Measurements from ENCODE around the gene PASD1. TPM values are rescaled to one million over a fixed set of nuclear protein-coding genes. Genes with fewer than 3 reads are reported as not detected.
"Not testable (repeated sequence)": the region's sequence is repeated elsewhere in the genome, so short reads cannot be mapped to it uniquely, and the experiment has no call there.

Gene PASD1
- total RNA-seq, 2 donors from 2014 or later: not detected

DNA sequence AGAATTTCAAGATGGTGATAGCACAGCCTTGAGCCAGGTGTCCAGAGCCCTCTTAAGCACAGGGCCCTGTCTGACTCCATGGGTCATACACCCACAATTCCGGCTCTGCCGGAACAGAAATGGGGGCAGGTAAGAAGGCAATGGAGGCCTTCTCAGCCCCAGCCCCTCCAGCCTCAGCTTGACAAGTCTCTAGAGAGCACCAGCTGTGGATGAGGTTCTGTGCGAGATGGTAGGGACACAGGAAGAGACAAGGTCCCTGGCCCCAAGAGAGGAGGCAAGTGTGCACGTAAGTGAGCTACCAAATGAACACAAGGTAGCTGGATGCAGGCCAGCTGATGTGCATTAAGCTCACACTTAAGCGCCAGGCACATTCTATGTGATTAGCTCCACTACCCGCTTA is 129.3 kb downstream of the PASD1 start:
- H3K9me3 ChIP-seq: no peaks in the 10 kb centered on the region
- no peaks in the 10 kb centered on the region for H3K4me1 ChIP-seq (ENCODE audit: control insufficient read depth in 1 of 2, low read depth in 2 of 2)
- no peak for ATAC-seq (ENCODE audit: insufficient number of reproducible peaks, low FRiP score, low read depth)
- DNase-seq (ENCODE audit: low spot score): no peak
- H3K4me3 ChIP-seq: no peak overlapping the region
- no peaks in the 10 kb centered on the region for H3K27me3 ChIP-seq (replicated peaks; ENCODE audit: insufficient read depth)
- no peaks in the 10 kb centered on the region for H3K36me3 ChIP-seq
- TF ChIP-seq, protein P1, sequence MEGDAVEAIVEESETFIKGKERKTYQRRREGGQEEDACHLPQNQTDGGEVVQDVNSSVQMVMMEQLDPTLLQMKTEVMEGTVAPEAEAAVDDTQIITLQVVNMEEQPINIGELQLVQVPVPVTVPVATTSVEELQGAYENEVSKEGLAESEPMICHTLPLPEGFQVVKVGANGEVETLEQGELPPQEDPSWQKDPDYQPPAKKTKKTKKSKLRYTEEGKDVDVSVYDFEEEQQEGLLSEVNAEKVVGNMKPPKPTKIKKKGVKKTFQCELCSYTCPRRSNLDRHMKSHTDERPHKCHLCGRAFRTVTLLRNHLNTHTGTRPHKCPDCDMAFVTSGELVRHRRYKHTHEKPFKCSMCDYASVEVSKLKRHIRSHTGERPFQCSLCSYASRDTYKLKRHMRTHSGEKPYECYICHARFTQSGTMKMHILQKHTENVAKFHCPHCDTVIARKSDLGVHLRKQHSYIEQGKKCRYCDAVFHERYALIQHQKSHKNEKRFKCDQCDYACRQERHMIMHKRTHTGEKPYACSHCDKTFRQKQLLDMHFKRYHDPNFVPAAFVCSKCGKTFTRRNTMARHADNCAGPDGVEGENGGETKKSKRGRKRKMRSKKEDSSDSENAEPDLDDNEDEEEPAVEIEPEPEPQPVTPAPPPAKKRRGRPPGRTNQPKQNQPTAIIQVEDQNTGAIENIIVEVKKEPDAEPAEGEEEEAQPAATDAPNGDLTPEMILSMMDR (IDR thresholded peaks at IDR 0.05): no peak
- no peak overlapping the region for H3K27ac ChIP-seq

DNA sequence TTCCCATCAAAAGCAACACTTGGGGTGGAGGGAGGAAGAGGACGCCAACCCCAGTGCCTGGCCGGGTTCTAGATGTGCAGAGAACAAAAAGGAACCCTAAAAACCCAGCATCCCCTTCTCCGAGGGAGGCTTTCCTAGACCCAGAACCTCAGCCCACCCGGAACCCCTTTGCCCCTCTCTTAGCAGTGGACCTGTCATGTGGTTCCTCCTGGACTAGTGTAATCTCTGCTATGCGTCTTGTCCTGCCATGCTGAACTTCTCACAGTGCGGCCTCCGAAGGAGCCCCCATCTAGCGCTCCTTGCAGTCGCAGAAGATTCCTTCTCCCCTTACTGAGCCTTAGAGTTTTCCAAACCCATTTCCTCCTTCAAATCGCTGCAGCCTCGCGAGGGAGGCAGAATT is 130.6 kb downstream of the PASD1 start:
- no peak overlapping the region for H3K27ac ChIP-seq

DNA sequence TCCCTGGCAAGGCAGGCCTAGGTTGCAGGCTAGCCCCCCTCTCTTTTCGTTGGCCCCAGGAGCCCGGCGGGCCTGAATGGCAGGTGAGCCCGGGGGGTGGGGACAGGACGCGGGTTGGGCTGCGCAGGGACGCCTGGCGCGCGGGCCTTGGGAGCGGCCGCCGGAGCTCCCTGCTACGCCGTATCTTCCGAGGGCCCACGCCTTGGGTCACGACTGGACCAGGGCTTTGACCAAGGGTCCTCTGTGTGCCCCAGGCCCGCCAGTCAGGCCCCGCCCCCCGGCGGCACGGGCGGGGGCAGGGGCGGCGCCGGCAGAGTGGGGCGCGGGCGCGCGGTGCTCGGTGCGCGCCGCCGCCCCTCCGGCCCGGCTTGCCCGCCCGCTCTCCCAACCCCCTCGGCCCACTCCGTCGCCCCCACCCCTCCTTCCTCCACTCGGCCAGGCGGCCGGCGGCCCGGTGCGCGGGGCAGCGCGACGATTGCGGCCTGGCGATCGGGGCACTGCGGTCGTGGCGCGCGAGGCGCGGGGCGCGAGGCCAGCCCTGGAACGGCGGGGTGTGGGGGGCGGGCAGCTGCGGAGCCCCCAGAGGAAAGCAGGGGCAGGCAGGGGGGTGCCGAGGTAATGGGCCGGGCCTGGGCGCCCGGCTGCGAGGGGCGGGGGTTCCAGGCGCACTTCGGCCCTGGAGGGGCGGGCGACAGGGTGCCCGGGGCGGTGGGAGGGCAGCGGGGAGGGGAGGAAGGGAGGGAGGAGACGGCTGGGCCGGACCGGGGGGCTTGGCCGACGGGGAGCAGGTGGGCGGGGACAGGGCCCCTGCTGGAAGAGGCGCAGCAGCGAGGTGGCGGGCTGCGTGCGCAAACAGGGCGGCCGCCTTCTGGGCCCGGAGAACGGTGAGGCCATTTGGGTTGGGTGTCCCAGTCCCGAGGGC is 131.4 kb downstream of the PASD1 start, which contains the start of gene PRRG3:
PRRG3 (plus strand) TSS at position 798 of the 922 bp plus-strand sequence. CDS start 3,357 bp downstream, outside the sequence.
- Histone ChIP-seq H3K9me3 (no peaks in the 10 kb centered on the region), H3K27me3 (replicated peaks; ENCODE audit: insufficient read depth) (no peaks in the 10 kb centered on the region), H3K27ac (no peak within 1 kb of the TSS), H3K36me3 (no peaks in the 10 kb centered on the region), H3K4me3 (no peak within 1 kb of the TSS), H3K4me1 (ENCODE audit: control insufficient read depth in 1 of 2, low read depth in 2 of 2) (no peaks in the 10 kb centered on the region)
- TF ChIP-seq, protein P1 (IDR thresholded peaks at IDR 0.05): no peak
- ATAC-seq (ENCODE audit: insufficient number of reproducible peaks, low FRiP score, low read depth): no peak
- no peak for DNase-seq (ENCODE audit: low spot score)

More for the DNA sequence above, 130.6 kb downstream of the PASD1 start:
- DNase-seq (ENCODE audit: low spot score) (no peak), ATAC-seq (ENCODE audit: insufficient number of reproducible peaks, low FRiP score, low read depth) (no peak)
- no peaks in the 10 kb centered on the region for H3K4me1 ChIP-seq (ENCODE audit: control insufficient read depth in 1 of 2, low read depth in 2 of 2)
- TF ChIP-seq, protein P1 (IDR thresholded peaks at IDR 0.05): no peak
- H3K4me3 ChIP-seq: no peak overlapping the region
- no peaks in the 10 kb centered on the region for H3K36me3 ChIP-seq
- no peaks in the 10 kb centered on the region for H3K9me3 ChIP-seq
- no peaks in the 10 kb centered on the region for H3K27me3 ChIP-seq (replicated peaks; ENCODE audit: insufficient read depth)

DNA sequence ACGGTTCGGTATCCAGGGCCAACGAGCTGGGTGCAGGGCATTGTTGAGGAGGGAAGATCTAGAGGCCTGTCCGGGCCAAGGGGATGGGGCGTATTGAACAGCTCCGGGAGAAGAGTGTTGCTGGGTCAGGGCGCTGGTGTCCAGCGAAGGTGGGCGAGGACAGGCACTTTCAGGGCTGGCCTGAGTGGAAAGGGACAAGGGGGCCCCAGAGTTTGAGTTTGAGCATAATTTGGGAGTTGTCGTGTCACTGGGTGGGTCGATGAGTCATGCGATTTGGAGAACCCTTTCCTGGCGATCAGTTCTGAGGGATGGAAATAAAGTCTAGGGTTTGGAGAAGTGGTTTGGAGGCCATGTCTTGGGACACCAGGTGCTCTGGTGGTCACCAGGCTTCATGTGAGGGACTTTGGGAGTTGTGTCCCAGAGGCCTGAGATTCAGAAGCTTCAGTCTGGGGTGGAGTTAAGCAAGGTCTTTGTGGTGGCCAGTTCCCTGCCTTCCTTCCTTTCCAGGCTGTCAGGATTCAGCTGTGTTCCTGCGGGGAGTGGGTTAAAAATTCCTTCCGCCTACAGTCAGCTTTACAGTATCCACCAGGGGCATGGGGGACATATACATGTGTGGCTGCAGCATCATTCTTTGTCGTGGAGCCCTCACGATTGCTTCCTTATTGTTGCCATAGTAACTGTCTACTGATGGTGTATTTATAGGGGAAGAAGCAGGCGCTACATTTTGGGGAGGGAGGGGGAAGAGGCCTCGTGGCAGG is 132.3 kb downstream of the PASD1 start:
- H3K4me3 ChIP-seq: no peak overlapping the region
- H3K36me3 ChIP-seq: no peaks in the 10 kb centered on the region
- no peaks in the 10 kb centered on the region for H3K4me1 ChIP-seq (ENCODE audit: control insufficient read depth in 1 of 2, low read depth in 2 of 2)
- DNase-seq (ENCODE audit: low spot score) (no peak), ATAC-seq (ENCODE audit: insufficient number of reproducible peaks, low FRiP score, low read depth) (no peak)
- H3K9me3 ChIP-seq: no peaks in the 10 kb centered on the region
- TF ChIP-seq, protein P1 (IDR thresholded peaks at IDR 0.05): no peak
- H3K27ac ChIP-seq: no peak overlapping the region
- H3K27me3 ChIP-seq (replicated peaks; ENCODE audit: insufficient read depth): no peaks in the 10 kb centered on the region

DNA sequence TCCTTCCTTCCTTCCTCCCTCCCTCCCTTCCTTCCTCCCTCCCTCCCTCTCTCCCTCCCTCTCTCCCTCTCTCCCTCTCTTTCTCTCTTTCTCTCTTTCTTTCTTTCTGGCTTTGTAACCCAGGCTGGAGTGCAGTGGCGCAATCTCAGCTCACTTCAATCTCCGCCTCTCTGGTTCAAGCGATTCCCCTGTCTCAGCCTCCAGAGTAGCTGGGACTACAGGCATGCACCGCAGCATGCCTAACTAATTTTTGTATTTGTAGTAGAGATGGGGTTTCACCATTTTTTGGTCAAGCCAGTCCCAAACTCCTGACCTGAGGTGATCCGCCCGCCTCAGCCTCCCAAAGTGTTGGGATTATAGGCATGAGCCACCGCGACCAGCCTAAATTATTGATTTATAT is 133.6 kb downstream of the PASD1 start:
- not testable (repeated sequence) for ATAC-seq (ENCODE audit: insufficient number of reproducible peaks, low FRiP score, low read depth); H3K4me1 ChIP-seq (ENCODE audit: control insufficient read depth in 1 of 2, low read depth in 2 of 2); H3K27ac ChIP-seq; DNase-seq (ENCODE audit: low spot score); H3K36me3 ChIP-seq; H3K9me3 ChIP-seq; H3K27me3 ChIP-seq (replicated peaks; ENCODE audit: insufficient read depth); H3K4me3 ChIP-seq

Data from thoracic aorta (tissue), 2 donors.